Activated T-cell treated with anti-CD3 and anti-CD28 coated beads, Interleukin-2, amount 50 U/mL, for 24 hours (primary cell): Measurements from ENCODE around the gene CCDC61.
A peak's percentile ranks its signal among the peaks of the same experiment; 100 is the strongest.

Experiments used
- DNase-seq: peaks from one replicate; pipeline ENCODE4 v3.0.0-alpha.2; 2020
- H3K27ac Mint-ChIP-seq: 2 replicates; pipeline ENCODE4 v1.8.0; 2020; ENCODE audit warnings: mild to moderate bottlenecking, mixed read lengths
- H3K27me3 Mint-ChIP-seq: 2 replicates; pipeline ENCODE4 v1.8.0; 2020; ENCODE audit warnings: mixed read lengths
- H3K36me3 Mint-ChIP-seq: 2 replicates; pipeline ENCODE4 v1.8.0; 2020; ENCODE audit warnings: low read depth, mixed read lengths
- H3K4me1 Mint-ChIP-seq: 2 replicates; pipeline ENCODE4 v1.8.0; 2020; ENCODE audit warnings: low read depth, mixed read lengths
- H3K4me3 Mint-ChIP-seq: 2 replicates; pipeline ENCODE4 v1.8.0; 2020; ENCODE audit warnings: mild to moderate bottlenecking, moderate library complexity, mixed read lengths
- H3K9me3 Mint-ChIP-seq: 2 replicates; pipeline ENCODE4 v1.8.0; 2020; ENCODE audit warnings: mixed read lengths

CCDC61 gene

DNA sequence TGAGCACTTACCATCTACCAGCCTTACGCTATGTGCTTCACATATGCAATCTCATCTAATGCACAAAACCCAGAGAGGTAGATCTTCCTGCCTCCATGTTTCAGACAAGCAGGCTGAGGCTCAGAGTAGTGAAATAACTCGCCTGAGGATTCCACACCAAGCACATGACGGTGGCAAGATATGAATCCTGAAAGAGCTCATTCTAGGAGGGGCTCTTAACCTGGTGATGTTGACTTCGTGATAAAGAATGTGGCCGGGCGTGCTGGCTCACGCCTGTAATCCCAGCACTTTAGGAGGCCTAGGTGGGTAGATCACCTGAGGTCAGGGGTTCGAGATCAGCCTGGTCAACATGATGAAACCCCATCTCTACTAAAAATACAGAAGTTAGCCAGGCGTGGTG, 26.6 kb upstream of the CCDC61 start:
- peaks cover 13% of the 10 kb centered on the region for H3K4me1 Mint-ChIP-seq
- DNase-seq: no peak
- H3K4me3 Mint-ChIP-seq: no peak overlapping the region
- no peak overlapping the region for H3K27ac Mint-ChIP-seq
- no peaks in the 10 kb centered on the region for H3K9me3 Mint-ChIP-seq
- no peaks in the 10 kb centered on the region for H3K36me3 Mint-ChIP-seq
- peaks cover 63% of the 10 kb centered on the region for H3K27me3 Mint-ChIP-seq

DNA sequence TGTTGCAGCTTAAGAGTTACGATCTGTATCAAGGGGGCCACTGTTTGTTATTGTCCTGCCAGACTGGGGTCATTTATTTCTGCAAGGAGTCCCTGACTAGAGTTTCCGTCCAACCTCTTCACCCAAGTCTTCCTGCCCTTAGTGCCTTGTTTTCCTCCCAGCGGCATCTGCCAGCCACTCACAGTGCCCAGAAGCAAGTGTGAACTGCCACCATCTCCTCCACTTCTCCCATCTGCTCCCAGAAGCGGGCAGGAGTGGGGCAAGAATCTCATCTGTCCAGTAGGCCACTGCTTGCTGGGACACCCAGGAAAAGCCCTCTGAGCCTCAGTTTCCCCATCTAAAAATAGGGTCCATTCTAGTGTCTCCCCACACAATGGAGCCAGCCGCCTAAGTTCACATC, 25.6 kb upstream of the CCDC61 start:
- no peak for DNase-seq
- H3K27me3 Mint-ChIP-seq: peaks cover 66% of the 10 kb centered on the region
- no peaks in the 10 kb centered on the region for H3K9me3 Mint-ChIP-seq
- H3K27ac Mint-ChIP-seq: no peak overlapping the region
- no peak overlapping the region for H3K4me3 Mint-ChIP-seq
- H3K4me1 Mint-ChIP-seq: peaks cover 14% of the 10 kb centered on the region
- no peaks in the 10 kb centered on the region for H3K36me3 Mint-ChIP-seq

DNA sequence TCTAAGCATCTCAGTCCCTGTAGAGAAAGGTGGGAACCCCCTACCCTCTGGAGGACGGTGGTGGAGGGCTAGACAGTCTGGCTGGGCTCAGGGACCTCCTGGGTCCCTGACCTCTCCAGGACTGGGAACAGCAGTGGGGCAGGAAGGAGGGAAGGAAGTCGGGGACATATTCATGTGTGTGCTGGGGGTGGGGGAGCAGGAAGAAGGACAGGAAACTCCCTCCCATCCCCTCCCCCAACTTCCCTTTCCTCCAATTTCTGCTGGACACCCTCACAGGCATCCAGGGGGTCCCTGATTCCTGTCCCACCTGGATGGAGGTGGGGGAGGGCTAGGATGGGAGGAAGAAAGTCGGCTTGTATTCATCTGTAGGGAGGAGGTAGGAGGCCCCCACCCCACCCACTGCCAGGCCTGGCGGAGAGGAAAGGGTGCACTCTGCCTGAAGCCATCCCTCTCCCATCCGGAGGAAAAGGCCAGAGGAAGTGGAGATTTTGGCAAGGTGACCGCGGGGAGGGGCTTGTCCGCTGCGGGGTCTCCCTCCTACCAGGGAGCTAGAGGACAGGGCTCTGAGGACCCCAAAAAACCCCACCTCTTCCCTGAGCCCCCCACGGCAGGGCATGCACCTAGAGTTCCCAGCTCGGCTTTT, 23.9 kb upstream of the CCDC61 start:
- Mint-ChIP-seq H3K27me3 (peaks cover 77% of the 10 kb centered on the region), H3K4me1 (peaks cover 14% of the 10 kb centered on the region), H3K4me3 (no peak overlapping the region), H3K9me3 (no peaks in the 10 kb centered on the region), H3K27ac (no peak overlapping the region), H3K36me3 (no peaks in the 10 kb centered on the region)
- no peak for DNase-seq

DNA sequence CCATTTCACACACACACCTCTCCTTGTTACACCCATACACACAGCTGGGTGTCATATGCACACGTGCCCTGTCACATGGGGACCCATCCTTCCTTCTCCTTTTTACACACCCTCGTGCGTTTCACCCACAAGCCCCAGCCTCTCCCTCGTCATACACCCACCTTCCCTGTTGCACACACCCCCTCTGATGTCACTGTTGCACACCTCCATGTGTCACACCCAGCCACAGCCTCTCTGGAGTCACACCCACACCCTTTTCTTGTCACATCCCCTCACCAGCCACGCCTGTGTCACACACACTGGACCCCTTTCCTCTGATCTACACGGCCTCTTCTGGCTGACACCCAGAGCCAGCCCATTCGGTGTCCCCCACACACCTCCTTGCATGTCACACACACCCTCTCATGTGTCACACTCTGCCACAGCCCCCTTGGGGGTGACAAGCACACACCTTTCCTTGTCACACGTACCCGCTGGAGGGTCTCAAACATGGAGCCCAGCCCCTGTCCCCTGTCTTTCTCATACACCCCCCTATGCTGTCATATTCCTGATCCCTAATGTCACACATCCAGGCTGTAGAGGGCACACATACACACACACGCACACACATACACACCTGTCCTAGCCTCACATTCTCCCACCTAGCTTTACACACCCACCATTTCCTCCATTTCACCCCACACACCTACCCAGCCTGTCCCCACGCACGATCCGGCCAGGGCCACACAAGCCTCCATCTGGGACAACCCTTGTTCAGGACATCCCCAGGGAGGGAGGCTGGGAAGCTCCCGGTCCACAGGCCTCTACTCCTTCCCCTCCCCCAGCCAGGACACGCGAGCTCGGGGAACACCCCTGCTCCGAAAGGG, 23.0 kb upstream of the CCDC61 start:
- H3K9me3 Mint-ChIP-seq: no peaks in the 10 kb centered on the region
- no peak overlapping the region for H3K27ac Mint-ChIP-seq
- no peak overlapping the region for H3K4me3 Mint-ChIP-seq
- H3K27me3 Mint-ChIP-seq: peaks cover 78% of the 10 kb centered on the region
- no peaks in the 10 kb centered on the region for H3K36me3 Mint-ChIP-seq
- H3K4me1 Mint-ChIP-seq: peaks cover 14% of the 10 kb centered on the region
- peak; percentile 39 for DNase-seq

DNA sequence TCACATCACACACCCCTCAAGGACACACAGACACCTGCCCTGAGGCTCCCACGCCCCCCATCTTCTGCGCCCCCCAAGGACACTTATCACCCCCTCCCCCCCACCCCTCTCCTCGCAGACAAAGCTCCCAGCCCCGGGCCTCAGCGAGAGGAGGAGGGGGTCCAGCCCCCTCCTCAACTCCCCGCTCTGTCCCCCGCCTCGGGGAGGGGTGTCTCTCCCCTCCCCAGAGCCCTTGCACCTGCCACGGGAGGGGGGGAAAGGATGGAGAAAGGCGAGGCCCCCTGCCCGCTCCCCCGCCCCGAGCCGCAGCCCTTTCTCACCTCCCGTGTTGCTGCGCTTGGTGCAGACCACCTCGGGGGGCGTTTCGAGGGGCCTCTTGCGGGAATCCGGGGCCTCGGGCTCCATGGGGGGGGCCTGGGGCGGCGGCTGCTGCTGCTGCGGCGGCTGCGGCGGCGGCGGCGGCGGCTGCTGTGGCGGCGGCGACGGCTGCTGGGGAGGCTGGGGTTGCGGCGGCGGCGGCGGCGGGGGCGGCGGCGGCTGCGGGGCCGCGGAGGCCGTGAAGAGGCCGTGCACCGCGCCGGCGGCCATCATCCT, 22.2 kb upstream of the CCDC61 start:
- H3K4me1 Mint-ChIP-seq: peaks cover 14% of the 10 kb centered on the region
- H3K4me3 Mint-ChIP-seq: no peak overlapping the region
- DNase-seq: no peak
- no peaks in the 10 kb centered on the region for H3K36me3 Mint-ChIP-seq
- H3K9me3 Mint-ChIP-seq: no peaks in the 10 kb centered on the region
- H3K27ac Mint-ChIP-seq: no peak overlapping the region
- peaks cover 83% of the 10 kb centered on the region for H3K27me3 Mint-ChIP-seq

DNA sequence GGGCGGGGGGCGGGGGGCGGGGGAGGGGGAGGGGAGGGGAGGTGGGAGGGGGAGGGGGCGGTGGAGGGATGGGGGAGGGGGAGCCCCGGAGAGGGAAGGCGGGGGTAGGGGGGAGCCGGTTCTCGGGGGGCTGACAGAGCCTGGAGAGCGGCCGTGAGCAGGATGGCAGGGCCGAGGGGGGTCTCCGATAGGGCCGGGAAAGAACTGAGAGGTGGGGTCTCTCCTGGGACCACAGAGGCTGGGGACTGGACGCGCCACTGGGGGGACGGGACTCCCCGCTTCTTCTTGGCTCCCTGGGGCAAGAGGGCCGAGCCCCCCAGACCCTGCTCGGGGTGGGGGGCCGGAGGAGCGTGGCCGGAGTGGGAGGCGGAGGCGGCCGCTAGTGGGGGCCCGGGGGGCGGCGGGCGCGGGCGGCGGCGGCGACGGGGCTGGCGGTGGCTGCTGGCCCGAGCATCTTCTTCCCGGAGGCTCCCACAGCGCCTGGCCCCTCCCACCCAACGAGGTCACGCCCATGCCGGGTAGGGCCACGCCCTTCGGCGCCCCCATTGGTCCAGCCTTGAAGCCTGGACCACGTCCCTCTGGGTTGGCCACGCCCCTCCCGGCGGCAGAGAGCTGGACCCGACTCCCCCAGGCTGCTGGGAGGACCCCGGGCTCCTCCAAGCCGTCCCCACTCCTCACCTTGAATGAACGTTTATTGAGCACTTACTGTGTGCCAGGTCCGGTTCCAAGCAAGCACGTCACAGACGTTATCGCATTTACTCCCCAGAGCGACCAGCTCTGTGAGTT, 21.5 kb upstream of the CCDC61 start, which contains the start of gene NOVA2:
Gene NOVA2 (minus strand): TSS at position 313 of the 786 bp plus-strand sequence. CDS start 514 bp downstream, outside the sequence.
- Mint-ChIP-seq H3K4me3 (no peak within 1 kb of the TSS), H3K9me3 (no peaks in the 10 kb centered on the region), H3K27me3 (peaks cover 78% of the 10 kb centered on the region), H3K27ac (no peak within 1 kb of the TSS), H3K36me3 (no peaks in the 10 kb centered on the region), H3K4me1 (peaks cover 14% of the 10 kb centered on the region)
- DNase-seq: peak; percentile 66

DNA sequence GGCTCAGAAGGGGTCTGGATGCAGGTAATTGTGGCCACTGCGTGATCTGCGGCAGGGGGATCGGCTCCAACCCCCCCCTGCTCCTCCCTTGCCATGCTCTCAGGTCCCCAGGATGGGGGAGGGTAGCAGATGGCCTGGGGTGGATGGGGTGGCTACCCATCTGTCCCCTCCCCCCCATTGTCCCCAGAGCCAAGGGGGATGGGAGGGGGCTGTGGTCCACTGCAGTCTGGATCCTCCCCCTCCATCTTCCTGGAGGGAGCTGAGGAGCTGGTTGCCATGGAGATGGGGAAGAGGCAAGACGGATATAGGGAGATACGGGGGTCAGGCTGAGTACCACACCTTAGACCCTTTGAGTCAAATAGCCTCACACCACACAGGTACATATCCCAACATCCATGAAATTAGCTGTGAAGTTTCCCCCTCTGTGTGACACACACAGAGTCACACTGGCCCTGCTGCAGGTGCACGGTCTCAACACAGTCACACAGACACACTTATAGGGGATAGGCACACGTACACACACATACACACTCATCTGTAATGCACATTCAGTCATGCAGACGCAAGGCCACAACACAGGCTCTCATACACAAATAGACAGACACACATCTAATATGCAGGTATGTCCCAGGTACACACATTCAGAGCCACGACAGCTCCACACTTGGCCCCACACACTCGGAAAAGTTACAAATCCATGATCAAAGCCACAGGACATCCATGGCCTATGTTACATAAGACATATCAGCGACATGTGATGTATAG, 19.8 kb upstream of the CCDC61 start:
- H3K27ac Mint-ChIP-seq: no peak overlapping the region
- no peaks in the 10 kb centered on the region for H3K9me3 Mint-ChIP-seq
- no peak overlapping the region for H3K4me3 Mint-ChIP-seq
- H3K36me3 Mint-ChIP-seq: no peaks in the 10 kb centered on the region
- no peak for DNase-seq
- peaks cover 65% of the 10 kb centered on the region for H3K27me3 Mint-ChIP-seq
- H3K4me1 Mint-ChIP-seq: peaks cover 14% of the 10 kb centered on the region

DNA sequence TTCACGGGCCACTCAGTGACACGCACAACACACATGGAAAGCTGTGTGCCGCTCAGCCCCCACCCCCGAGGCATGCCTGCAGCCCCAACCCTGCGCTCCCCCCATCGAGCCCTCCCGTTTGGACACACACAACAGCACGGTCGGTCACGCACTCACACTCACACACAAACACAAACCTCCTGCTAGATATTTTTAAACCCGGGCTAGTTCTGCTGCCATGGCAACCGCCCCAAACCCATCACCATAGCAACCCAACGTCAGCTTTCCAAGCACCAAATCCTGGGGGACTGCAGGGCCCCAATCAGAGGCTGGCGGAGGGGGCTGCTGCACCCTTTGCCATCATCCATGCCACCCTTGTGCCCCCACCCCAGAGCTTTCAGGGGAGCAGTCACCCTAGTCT, 19.1 kb upstream of the CCDC61 start:
- Mint-ChIP-seq H3K36me3 (no peaks in the 10 kb centered on the region), H3K27me3 (peaks cover 60% of the 10 kb centered on the region), H3K4me3 (no peak overlapping the region), H3K4me1 (peaks cover 14% of the 10 kb centered on the region), H3K27ac (no peak overlapping the region), H3K9me3 (no peaks in the 10 kb centered on the region)
- DNase-seq: no peak

DNA sequence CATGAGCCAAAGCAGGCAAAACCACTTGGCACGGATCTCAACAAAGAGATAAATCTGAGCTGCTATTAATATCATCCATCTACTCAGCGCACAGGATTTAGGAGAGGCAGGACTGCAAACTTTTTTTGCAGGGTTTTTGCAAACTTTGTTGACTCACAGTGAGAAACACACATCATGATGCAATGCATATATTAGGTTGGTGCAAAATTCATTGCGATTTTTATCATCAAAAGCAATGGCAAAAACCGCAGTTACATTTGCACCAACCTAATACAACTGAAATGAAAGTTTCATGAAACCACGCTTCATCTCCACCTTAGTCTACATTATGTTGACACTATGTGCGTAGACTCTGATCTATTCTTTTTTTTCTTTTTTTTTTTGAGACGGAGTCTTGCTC, 17.1 kb upstream of the CCDC61 start:
- Mint-ChIP-seq H3K27ac (no peak overlapping the region), H3K9me3 (no peaks in the 10 kb centered on the region), H3K4me1 (peaks cover 1% of the 10 kb centered on the region), H3K27me3 (peaks cover 51% of the 10 kb centered on the region), H3K36me3 (no peaks in the 10 kb centered on the region), H3K4me3 (no peak overlapping the region)
- DNase-seq: no peak

DNA sequence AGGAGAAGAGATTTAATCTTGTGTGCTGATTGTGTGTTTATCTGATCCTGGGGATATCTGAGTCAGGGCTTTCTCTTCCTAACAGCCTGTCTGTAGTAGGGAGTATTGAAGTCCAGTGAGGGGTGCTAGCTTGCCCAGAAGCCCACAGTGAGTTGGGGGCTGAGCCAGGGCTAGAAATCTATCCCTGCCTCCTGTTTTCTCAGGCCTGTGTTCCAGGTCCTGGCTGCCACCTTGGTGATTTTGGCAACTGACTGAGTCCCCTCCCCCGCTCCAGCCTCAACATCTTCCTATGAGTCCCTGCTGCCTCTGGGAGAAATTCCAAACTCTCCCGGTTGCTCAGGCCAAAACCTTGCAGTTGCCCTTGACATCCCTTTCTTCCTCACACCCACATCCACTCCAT, 13.9 kb upstream of the CCDC61 start:
- no peaks in the 10 kb centered on the region for H3K4me1 Mint-ChIP-seq
- DNase-seq: no peak
- no peak overlapping the region for H3K27ac Mint-ChIP-seq
- H3K9me3 Mint-ChIP-seq: no peaks in the 10 kb centered on the region
- H3K4me3 Mint-ChIP-seq: no peak overlapping the region
- H3K27me3 Mint-ChIP-seq: peaks cover 34% of the 10 kb centered on the region
- no peaks in the 10 kb centered on the region for H3K36me3 Mint-ChIP-seq

DNA sequence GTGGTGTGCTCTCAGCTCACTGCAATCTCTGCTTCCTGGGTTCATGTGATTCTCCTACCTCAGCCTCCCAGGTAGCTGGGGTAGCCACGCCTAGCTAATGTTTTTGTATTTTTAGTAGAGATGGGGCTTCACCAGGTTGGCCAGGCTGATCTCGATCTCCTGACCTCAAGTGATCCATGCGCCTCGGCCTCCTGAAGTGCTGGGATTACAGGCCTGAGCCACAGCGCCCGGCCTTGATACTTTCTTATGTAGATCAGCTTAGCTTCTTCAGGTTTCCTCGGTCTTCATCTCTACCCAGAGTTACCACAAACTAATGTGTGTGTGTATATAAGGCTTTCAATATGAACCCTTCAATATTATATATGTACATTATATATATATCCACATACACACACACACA, 9.9 kb upstream of the CCDC61 start:
- DNase-seq: no peak
- H3K4me3 Mint-ChIP-seq: no peak overlapping the region
- peaks cover 2% of the 10 kb centered on the region for H3K4me1 Mint-ChIP-seq
- peaks cover 28% of the 10 kb centered on the region for H3K27me3 Mint-ChIP-seq
- no peaks in the 10 kb centered on the region for H3K9me3 Mint-ChIP-seq
- H3K36me3 Mint-ChIP-seq: no peaks in the 10 kb centered on the region
- H3K27ac Mint-ChIP-seq: no peak overlapping the region

DNA sequence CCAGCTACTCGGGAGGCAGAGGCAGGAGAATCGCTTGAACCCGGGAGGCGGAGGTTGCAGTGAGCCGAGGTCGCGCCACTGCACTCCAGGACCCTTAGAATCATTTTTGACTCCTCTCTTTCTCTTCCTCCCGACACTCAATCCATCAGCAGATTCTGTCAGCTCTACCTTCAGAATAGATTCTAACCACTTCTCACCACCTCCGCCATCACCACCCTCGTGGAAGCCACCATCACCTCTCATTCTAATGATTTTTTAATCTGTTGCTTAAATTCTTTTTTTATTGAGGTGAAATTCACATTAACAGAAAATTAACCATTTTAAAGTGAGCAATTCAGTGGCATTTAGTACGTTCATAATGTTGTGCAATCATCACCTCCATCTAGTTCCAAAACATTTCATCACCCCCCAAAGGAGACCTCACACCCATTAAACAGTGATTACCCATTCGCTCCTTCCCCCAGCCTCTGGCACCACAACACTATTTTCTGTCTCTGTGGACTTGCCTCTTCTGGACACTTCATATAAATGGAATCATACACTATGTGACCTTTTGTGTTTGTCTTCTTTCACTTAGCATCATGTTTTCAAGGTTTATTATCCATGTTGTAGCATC, 5.0 kb upstream of the CCDC61 start:
- Mint-ChIP-seq H3K27me3 (peaks cover 18% of the 10 kb centered on the region), H3K27ac (no peak overlapping the region), H3K4me3 (no peak overlapping the region), H3K4me1 (peaks cover 4% of the 10 kb centered on the region), H3K36me3 (no peaks in the 10 kb centered on the region), H3K9me3 (no peaks in the 10 kb centered on the region)
- DNase-seq: no peak

DNA sequence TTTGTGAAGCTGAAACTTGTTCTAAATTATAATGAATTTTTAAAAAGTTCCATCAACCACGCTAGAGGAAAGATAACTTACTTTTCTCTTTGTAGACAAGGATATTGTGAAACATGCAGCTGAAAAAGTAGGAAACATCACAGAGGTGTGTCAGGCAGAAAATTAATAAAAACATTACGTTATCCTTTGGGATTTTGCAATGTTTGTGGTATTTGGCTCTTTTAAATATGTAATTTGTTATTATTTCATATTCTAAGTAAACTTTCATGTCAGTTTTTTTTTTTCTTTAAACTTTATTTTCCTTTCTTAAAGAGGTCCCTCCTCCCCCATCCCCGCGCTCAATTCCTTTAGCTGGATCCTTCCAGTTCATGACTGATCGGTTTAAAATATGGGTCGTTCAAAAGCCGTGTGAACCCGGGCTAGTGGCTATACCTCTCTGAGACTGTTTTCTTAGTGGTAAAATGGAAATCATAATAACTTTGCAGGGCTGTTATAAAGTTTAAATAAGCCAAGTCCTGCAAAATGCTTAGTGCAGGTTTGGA, 740 bp upstream of the CCDC61 start:
- H3K4me1 Mint-ChIP-seq: peaks cover 20% of the 10 kb centered on the region
- no peaks in the 10 kb centered on the region for H3K9me3 Mint-ChIP-seq
- peaks cover 12% of the 10 kb centered on the region for H3K27me3 Mint-ChIP-seq
- H3K36me3 Mint-ChIP-seq: peaks cover 13% of the 10 kb centered on the region
- no peak overlapping the region for H3K4me3 Mint-ChIP-seq
- H3K27ac Mint-ChIP-seq: no peak overlapping the region
- no peak for DNase-seq
